Body of pancreas (tissue), 4 donors: Measurements from ENCODE around the gene GSTA4. TPM values are rescaled to one million over a fixed set of nuclear protein-coding genes. Genes with fewer than 3 reads are reported as not detected.
"Not testable (repeated sequence)": the region's sequence is repeated elsewhere in the genome, so short reads cannot be mapped to it uniquely, and the experiment has no call there.

Experiments
- ATAC-seq: fragments of 150-250 bp; one replicate; pipeline ENCODE4 v1.9.1; 2016
- DNase-seq, 4 donors: peaks; one replicate each; pipeline ENCODE4 v3.0.0-alpha.2; 2019
- H3K27ac ChIP-seq, 4 donors: fragments of 200-600 bp; sonication (generic); 1 replicate in 3 of 4; 2 replicates in 1 of 4; pipeline versions ENCODE4 v1.5.1 to v1.6.1; 2016 to 2019; ENCODE audit warnings: mild to moderate bottlenecking in 1 of 4, mixed read lengths in 1 of 4, moderate library complexity in 1 of 4
- H3K27me3 ChIP-seq, 2 donors: fragments of 200-600 bp; sonication (generic); one replicate each; pipeline ENCODE4 v1.6.0; 2016; ENCODE audit warnings: mild to moderate bottlenecking in 1 of 2
- H3K36me3 ChIP-seq, 2 donors: fragments of 200-600 bp; sonication (generic); replicated peaks in 1 of 2; 2 replicates each; pipeline ENCODE4 v1.5.1; 2016; ENCODE audit warnings: low read depth in 2 of 2; ENCODE audit not compliant: insufficient read depth in 1 of 2
- H3K4me1 ChIP-seq: fragments of 200-600 bp; sonication (generic); one replicate; pipeline ENCODE4 v1.6.0; 2016
- H3K4me3 ChIP-seq, 2 donors: fragments of 200-600 bp; sonication (generic); 1 replicate in 1 of 2; 2 replicates in 1 of 2; pipeline ENCODE4 v1.5.1; 2016 to 2019
- H3K9me3 ChIP-seq, 3 donors: fragments of 200-600 bp; sonication (generic); 1 replicate in 2 of 3; 2 replicates in 1 of 3; pipeline ENCODE4 v1.5.1; 2016
- CTCF ChIP-seq, 7 experiments: fragments of 450-650 bp in 4 of 7; fragments of 200-600 bp in 3 of 7; sonication (generic) in 3 of 7; IDR thresholded peaks; one replicate each; pipeline ENCODE4 v1.5.1; 2016 to 2019; ENCODE audit warnings: antibody characterized with exemption in 7 of 7
- POLR2A ChIP-seq, 3 donors: fragments of 450-650 bp; IDR thresholded peaks; one replicate each; pipeline ENCODE4 v1.6.1; 2016; ENCODE audit warnings: antibody characterized with exemption in 3 of 3, mild to moderate bottlenecking in 2 of 3
- WGBS, 2 donors: methylation state at CpG; one replicate each; pipeline ENCODE4 v1.1.5; 2017; 5-methylcytosine and 5-hydroxymethylcytosine counted together
- intact Hi-C: fragments of 100-400 bp; cut with DNase I; formaldehyde crosslinking; loops from one replicate; pipeline ENCODE4 v1.15.1; 2023
- total RNA-seq, 2 donors: library from RNA; depleted of rRNA; stranded (reverse); fragments of >200 nt; gene quantifications; one replicate each; pipeline ENCODE4 v1.1.0, GENCODE V29; 2016

GSTA4 gene
- total RNA-seq, 2 donors from 2014 or later = 13.5 to 27.7 TPM

DNA sequence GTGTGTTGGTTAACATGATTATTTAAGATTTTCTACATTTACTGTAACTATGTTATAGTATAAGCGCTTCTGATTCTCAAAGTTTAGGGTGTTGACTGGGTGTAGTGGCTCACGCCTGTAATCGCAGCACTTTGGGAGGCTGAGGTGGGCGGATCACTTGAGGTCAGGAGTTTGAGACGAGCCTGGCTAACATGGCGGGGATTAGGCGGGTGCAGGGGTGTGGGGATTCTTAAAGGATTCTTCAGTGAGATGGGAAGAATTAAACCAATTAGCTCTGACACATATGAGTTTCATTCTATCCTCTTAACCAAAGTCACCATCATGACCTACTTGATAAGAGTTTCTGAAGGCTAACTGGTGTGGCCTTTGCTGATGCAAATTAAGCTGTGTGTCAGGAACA lies 39.2 kb downstream of the GSTA4 start:
- WGBS, 2 donors = 83 to 95% methylated on average over 7 of the region's 7 CpGs

DNA sequence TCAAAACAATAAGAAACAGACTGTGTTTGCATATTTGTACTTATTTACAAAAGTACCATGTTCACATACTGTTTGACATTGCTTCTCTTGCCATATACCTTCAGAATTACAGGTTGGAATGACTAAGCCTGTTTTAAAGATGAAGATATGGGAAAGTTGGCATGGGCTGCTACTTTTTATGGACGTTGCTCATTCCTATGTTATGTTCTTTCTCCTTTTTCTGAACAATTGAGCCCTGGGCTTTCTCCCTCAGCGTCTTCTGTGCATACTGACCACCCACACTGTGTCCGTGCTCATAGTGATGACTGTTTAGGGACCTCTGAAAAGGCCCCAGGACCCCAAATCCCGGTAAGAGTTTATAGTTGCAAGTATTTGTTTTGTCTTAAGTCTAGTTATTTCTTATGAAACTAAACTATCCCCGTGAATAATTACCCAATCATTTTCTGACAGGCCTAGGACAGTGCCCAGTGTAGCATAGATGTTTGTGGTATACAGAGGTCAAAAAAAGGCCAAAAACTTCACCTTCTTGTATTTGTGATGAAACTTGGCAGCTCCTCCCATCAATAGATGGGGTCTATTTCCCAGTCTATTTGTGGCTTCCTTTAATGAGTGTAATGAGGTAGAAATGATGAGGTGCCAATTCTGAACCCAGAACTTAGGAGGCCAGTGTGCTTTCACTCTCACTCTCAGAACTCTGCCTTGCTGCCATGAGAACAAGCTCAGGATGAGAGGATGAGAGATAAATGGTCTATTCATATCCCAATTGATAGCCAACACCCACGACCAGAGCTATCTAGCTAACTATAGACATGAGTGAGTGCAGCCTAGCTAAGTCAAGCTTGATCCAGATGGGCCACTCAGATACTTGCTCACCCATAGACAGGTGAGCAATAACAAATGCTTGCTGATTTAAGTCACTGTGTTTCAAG lies 40.9 kb downstream of the GSTA4 start:
- 66 to 82% methylated on average over 6 of the region's 6 CpGs for WGBS, 2 donors
- no peaks in the 10 kb centered on the region for H3K27me3 ChIP-seq
- H3K36me3 ChIP-seq = no peaks in the 10 kb centered on the region
- no peak overlapping the region for H3K27ac ChIP-seq
- no peak for DNase-seq
- intact Hi-C loops = no loop called here
- ATAC-seq = no peak
- H3K9me3 ChIP-seq = no peaks in the 10 kb centered on the region
- H3K4me1 ChIP-seq = no peaks in the 10 kb centered on the region
- no peak for TF ChIP-seq CTCF (IDR thresholded peaks at IDR 0.05)
- H3K4me3 ChIP-seq = no peak overlapping the region

More for the DNA sequence above, 39.2 kb downstream of the GSTA4 start:
- Histone ChIP-seq H3K27ac (no peak overlapping the region), H3K4me3 (no peak overlapping the region), H3K4me1 (no peaks in the 10 kb centered on the region), H3K27me3 (no peaks in the 10 kb centered on the region), H3K36me3 (no peaks in the 10 kb centered on the region), H3K9me3 (no peaks in the 10 kb centered on the region)
- no peak for ATAC-seq
- no peak for DNase-seq
- intact Hi-C loops = no loop called here
- TF ChIP-seq CTCF (IDR thresholded peaks at IDR 0.05) (no peak), POLR2A (IDR thresholded peaks at IDR 0.05) (no peak)

- Histone ChIP-seq H3K27ac (no peak overlapping the region), H3K9me3 (no peaks in the 10 kb centered on the region), H3K27me3 (no peaks in the 10 kb centered on the region), H3K36me3 (no peaks in the 10 kb centered on the region), H3K4me1 (no peaks in the 10 kb centered on the region), H3K4me3 (no peak overlapping the region)
- WGBS, 2 donors = 17 to 21% methylated on average over 5 of the region's 5 CpGs
- intact Hi-C loops = no loop called here
- no peak for TF ChIP-seq CTCF (IDR thresholded peaks at IDR 0.05)
- TF ChIP-seq POLR2A (IDR thresholded peaks at IDR 0.05) = no peak
- DNase-seq = no peak
- ATAC-seq = no peak
Measured at GRCh38 chr6:52946306-52946705, 48.8 kb downstream of the GSTA4 start.

- H3K27me3 ChIP-seq, DNase-seq, H3K27ac ChIP-seq, H3K9me3 ChIP-seq, intact Hi-C loops, H3K4me3 ChIP-seq, H3K36me3 ChIP-seq, ATAC-seq, H3K4me1 ChIP-seq: not testable (repeated sequence)
- 90 to 94% methylated on average over 10 of the region's 10 CpGs for WGBS, 2 donors
Measured at GRCh38 chr6:52942821-52943220, 52.3 kb downstream of the GSTA4 start.

GRCh38 chr6:52942221-52942620 lies 52.9 kb downstream of the GSTA4 start:
- 78 to 81% methylated on average over 4 of the region's 4 CpGs for WGBS, 2 donors
- Histone ChIP-seq H3K27ac (no peak overlapping the region), H3K9me3 (no peaks in the 10 kb centered on the region), H3K36me3 (no peaks in the 10 kb centered on the region), H3K4me1 (no peaks in the 10 kb centered on the region), H3K27me3 (no peaks in the 10 kb centered on the region), H3K4me3 (no peak overlapping the region)
- intact Hi-C loops = no loop called here
- ATAC-seq (no peak), DNase-seq (no peak)
- TF ChIP-seq CTCF (IDR thresholded peaks at IDR 0.05) (no peak), POLR2A (IDR thresholded peaks at IDR 0.05) (no peak)
